GM20431 (cell line): ENCODE data around the gene SLC2A11.

Source experiments
- in situ Hi-C: fragments of 300-500 bp; cut with MseI, MboI; formaldehyde crosslinking; loops from one replicate; pipeline ENCODE4 v1.15.0; 2020; ENCODE audit warnings: low sequenced_read_pairs; ENCODE audit not compliant: unreplicated experiment

SLC2A11 gene

GRCh38 chr22:23831781-23832180 lies 25.9 kb upstream of the SLC2A11 start:
- in situ Hi-C loops, result no loop called here

GRCh38 chr22:23832226-23833016 lies 25.3 kb upstream of the SLC2A11 start:
- in situ Hi-C loops, result no loop called here

- in situ Hi-C loops, result no loop called here
Observed at GRCh38 chr22:23833017-23833751, 24.5 kb upstream of the SLC2A11 start.

- in situ Hi-C loops, result no loop called here
Observed at GRCh38 chr22:23833911-23834317, 23.8 kb upstream of the SLC2A11 start.

GRCh38 chr22:23834406-23834792 lies 23.3 kb upstream of the SLC2A11 start:
- in situ Hi-C loops, result no loop called here

GRCh38 chr22:23834793-23835483 lies 22.7 kb upstream of the SLC2A11 start:
- in situ Hi-C loops, result no loop called here

GRCh38 chr22:23835484-23836144 lies 22.1 kb upstream of the SLC2A11 start:
- in situ Hi-C loops, result no loop called here

GRCh38 chr22:23836281-23836680 lies 21.4 kb upstream of the SLC2A11 start:
- in situ Hi-C loops, result no loop called here

- in situ Hi-C loops, result no loop called here
Observed at GRCh38 chr22:23836692-23837495, 20.8 kb upstream of the SLC2A11 start.

GRCh38 chr22:23837496-23837859 lies 20.2 kb upstream of the SLC2A11 start:
- in situ Hi-C loops, result no loop called here

GRCh38 chr22:23837911-23838680 lies 19.6 kb upstream of the SLC2A11 start:
- in situ Hi-C loops, result no loop called here

- in situ Hi-C loops, result no loop called here
Observed at GRCh38 chr22:23838681-23839468, 18.8 kb upstream of the SLC2A11 start, which contains the start of gene DERL3. DERL3 (minus strand) TSS chr22:23839006; CDS start chr22:23838987, 19 bp downstream.

GRCh38 chr22:23840026-23840425 lies 17.6 kb upstream of the SLC2A11 start:
- in situ Hi-C loops, result no loop called here

GRCh38 chr22:23841292-23841691 lies 16.4 kb upstream of the SLC2A11 start:
- in situ Hi-C loops, result no loop called here

- in situ Hi-C loops, result no loop called here
Observed at GRCh38 chr22:23841736-23842445, 15.8 kb upstream of the SLC2A11 start.

- in situ Hi-C loops, result no loop called here
Observed at GRCh38 chr22:23842599-23842998, 15.1 kb upstream of the SLC2A11 start.

GRCh38 chr22:23844739-23845202 lies 12.9 kb upstream of the SLC2A11 start:
- in situ Hi-C loops, result no loop called here
